GM08714 (cell line): ENCODE results near the gene POFUT2.

Experiments
- H3K4me3 ChIP-seq: fragments of 200-500 bp; sonication (Bioruptor generic); 2 replicates; pipeline ENCODE4 v1.5.1; 2014; ENCODE audit warnings: mild to moderate bottlenecking, low read length, inconsistent platforms
- ZNF274 ChIP-seq: IDR thresholded peaks from 2 replicates; pipeline ENCODE4 v1.6.1; 2012; ENCODE audit warnings: mild to moderate bottlenecking, low read depth, low read length

Gene POFUT2

GRCh38 chr21:45300786-45301520 lies 13.3 kb upstream of the POFUT2 start:
- no peak overlapping the region for H3K4me3 ChIP-seq
- TF ChIP-seq ZNF274, result no peak

GRCh38 chr21:45299864-45300785 lies 12.4 kb upstream of the POFUT2 start:
- TF ChIP-seq ZNF274, result no peak
- H3K4me3 ChIP-seq, result no peak overlapping the region

- TF ChIP-seq ZNF274, result no peak
- H3K4me3 ChIP-seq, result no peak overlapping the region
Observed at GRCh38 chr21:45299026-45299863, 11.6 kb upstream of the POFUT2 start.

GRCh38 chr21:45297869-45298268 lies 10.2 kb upstream of the POFUT2 start:
- H3K4me3 ChIP-seq, result no peak overlapping the region
- TF ChIP-seq ZNF274, result no peak

GRCh38 chr21:45297329-45297728 lies 9.6 kb upstream of the POFUT2 start:
- H3K4me3 ChIP-seq, result no peak overlapping the region

GRCh38 chr21:45296638-45297037 lies 8.9 kb upstream of the POFUT2 start:
- no peak overlapping the region for H3K4me3 ChIP-seq
- no peak for TF ChIP-seq ZNF274

More at GRCh38 chr21:45297329-45297728, 9.6 kb upstream of the POFUT2 start:
- no peak for TF ChIP-seq ZNF274

- TF ChIP-seq ZNF274, result no peak
- no peak overlapping the region for H3K4me3 ChIP-seq
Observed at GRCh38 chr21:45295576-45296365, 8.1 kb upstream of the POFUT2 start.

GRCh38 chr21:45294509-45295291 lies 7.0 kb upstream of the POFUT2 start:
- no peak overlapping the region for H3K4me3 ChIP-seq

GRCh38 chr21:45293726-45294401 lies 6.2 kb upstream of the POFUT2 start:
- no peak for TF ChIP-seq ZNF274
- no peak overlapping the region for H3K4me3 ChIP-seq

More at GRCh38 chr21:45294509-45295291, 7.0 kb upstream of the POFUT2 start:
- TF ChIP-seq ZNF274, result no peak

- TF ChIP-seq ZNF274, result no peak
- no peak overlapping the region for H3K4me3 ChIP-seq
Observed at GRCh38 chr21:45293220-45293725, 5.6 kb upstream of the POFUT2 start.

- no peak overlapping the region for H3K4me3 ChIP-seq
- TF ChIP-seq ZNF274, result no peak
Observed at GRCh38 chr21:45292399-45293219, 4.9 kb upstream of the POFUT2 start.
